Right cardiac atrium (tissue), 5 donors: ENCODE data around the gene MICOS13. TPM values are rescaled to one million over a fixed set of nuclear protein-coding genes. Genes with fewer than 3 reads are reported as not detected.

Experiments
- ATAC-seq, 2 donors: fragments of 200-7000 bp; cut with Tn5 transposase; one replicate each; pipeline versions ENCODE4 v1.8.0 to v1.9.1; 2020; ENCODE audit warnings: moderate library complexity in 2 of 2, mild to moderate bottlenecking in 1 of 2
- DNase-seq, 3 donors: peaks; one replicate each; pipeline ENCODE4 v3.0.0-alpha.2; 2020
- H3K27ac ChIP-seq: one replicate; pipeline ENCODE4 v1.5.1; 2013; ENCODE audit warnings: mild to moderate bottlenecking, low read length, control low read depth, moderate library complexity
- H3K27me3 ChIP-seq: one replicate; pipeline ENCODE4 v1.6.1; 2013; ENCODE audit not compliant: control insufficient read depth, insufficient read depth
- H3K4me1 ChIP-seq: one replicate; pipeline ENCODE4 v1.6.1; 2013; ENCODE audit warnings: low read length; ENCODE audit not compliant: control insufficient read depth, insufficient read depth
- H3K4me3 ChIP-seq: one replicate; pipeline ENCODE4 v1.5.1; 2013; ENCODE audit warnings: low read length, control low read depth
- H3K9me3 ChIP-seq: one replicate; pipeline ENCODE4 v1.6.1; 2013; ENCODE audit warnings: low read length; ENCODE audit not compliant: control insufficient read depth
- WGBS: extraction: QIAGEN DNeasy Blood & Tissue Kit; methylation state at CpG from one replicate; pipeline ENCODE4 v1.1.7; 2013; 5-methylcytosine and 5-hydroxymethylcytosine counted together
- intact Hi-C, 4 donors: fragments of 100-400 bp; cut with DNase I; formaldehyde crosslinking; loops; one replicate each; pipeline versions ENCODE4 v1.11.0 to v1.14.0; 2022 to 2023
- polyA plus RNA-seq: library from polyadenylated mRNA; stranded (reverse); fragments of 200-250 nt; gene quantifications from one replicate; pipeline ENCODE4 v1.2.3, GENCODE V29; 2013
- total RNA-seq, 4 donors: library from RNA; stranded (reverse); fragmentation: NEBNext Ultra II Directional; extraction: Animal tissue kit (Norgen Biotek cat#: 25700); gene quantifications; one replicate each; pipeline ENCODE4 v1.2.1, GENCODE V29; 2021
- donor health status: healthy with polysubstance abuse.
- donor health status: DM: no; HTN: yes; CAD: no.
- donor health status: DM: no; HTN: no; CAD: no.
- donor health status: DM: no; HTN: yes; CAD: no; lungs with severe emphysema.
- donor health status: DM: yes; HTN: yes; CAD: no.

The MICOS13 gene
- total and polyA plus RNA-seq, 5 donors = 132 to 296 (median 159) TPM

DNA sequence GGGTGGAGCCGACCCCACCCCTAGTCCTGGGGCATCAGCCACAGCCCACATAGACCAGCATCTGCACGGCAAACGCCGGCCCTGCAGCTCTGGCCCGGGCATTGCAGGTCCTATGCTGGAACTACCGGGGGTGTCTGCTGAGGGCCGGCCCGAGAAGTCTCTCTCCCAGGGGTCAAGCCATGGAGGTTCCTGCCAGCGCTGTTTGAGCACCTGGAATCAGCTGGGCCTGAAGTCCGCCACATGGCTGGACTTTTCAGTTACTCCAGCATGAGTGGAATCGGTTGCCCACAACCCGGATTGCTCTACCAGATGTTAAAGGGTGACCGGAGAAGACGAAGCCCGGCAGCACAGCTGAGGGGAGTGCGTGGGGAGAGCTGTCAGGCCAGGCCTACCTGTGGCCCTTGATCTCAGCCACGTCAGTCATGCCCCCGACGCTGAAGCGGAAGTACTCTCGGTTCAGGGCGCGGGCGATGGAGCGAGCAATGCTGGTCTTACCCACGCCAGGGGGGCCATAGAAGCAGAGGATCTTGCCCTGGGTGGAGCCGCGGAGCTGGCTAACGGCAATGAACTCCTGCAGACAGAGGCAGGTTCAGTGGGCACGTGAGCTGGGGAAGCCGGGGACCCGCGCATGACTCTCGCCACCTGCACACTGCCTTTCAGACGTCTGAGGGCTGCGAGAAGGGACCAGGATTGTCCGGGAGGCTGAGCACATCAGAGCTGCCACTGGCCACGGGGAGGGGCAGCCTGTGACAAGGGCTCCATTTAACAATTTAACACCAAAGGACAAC lies 18.5 kb upstream of the MICOS13 start:
- ATAC-seq = no peak

DNA sequence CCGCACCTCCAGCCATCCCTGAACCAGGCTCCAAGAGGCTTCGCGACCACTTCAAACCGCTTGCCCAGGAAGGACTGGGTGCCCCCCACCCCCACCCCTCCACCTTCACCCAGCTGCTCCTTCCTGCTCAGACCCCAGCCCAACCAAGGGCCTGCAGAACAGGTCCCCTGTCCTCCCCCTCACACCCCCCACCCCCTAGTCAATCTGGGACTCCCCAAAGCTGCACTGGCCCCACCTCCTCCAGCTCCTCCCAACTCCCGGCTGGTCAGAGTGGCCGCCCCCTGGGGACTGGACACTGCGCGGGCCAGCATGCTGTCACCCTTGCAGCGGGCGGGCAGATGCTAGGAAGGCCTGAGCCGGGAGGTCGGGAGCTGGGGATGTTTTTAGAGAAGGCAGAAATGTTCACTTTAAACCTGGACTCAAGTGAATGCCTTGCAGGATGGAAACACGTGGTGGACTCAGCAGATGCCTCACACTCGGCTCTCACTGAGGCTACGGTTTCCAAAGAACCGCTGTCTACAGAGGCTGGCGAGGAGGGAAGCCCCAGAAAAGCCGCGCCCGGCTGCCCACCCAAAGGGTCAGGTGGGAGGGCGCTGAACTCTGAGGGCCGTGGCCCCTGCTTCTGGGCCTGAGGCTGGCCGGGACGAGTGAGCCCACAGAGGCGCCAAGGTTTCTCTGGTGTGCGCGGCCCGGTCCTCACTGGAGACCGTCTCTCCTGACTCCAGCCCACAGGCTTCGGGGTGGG lies 17.7 kb upstream of the MICOS13 start:
- peak in 1 of 3 donors; percentile 39 for DNase-seq

More for the DNA sequence above, 18.5 kb upstream of the MICOS13 start:
- DNase-seq = no peak
- H3K27me3 ChIP-seq = no peaks in the 10 kb centered on the region
- H3K9me3 ChIP-seq = no peaks in the 10 kb centered on the region
- intact Hi-C loops = no loop called here
- H3K4me3 ChIP-seq = no peak overlapping the region
- WGBS = 91% methylated on average over 38 of the region's 38 CpGs
- H3K4me1 ChIP-seq = no peaks in the 10 kb centered on the region
- no peak overlapping the region for H3K27ac ChIP-seq

DNA sequence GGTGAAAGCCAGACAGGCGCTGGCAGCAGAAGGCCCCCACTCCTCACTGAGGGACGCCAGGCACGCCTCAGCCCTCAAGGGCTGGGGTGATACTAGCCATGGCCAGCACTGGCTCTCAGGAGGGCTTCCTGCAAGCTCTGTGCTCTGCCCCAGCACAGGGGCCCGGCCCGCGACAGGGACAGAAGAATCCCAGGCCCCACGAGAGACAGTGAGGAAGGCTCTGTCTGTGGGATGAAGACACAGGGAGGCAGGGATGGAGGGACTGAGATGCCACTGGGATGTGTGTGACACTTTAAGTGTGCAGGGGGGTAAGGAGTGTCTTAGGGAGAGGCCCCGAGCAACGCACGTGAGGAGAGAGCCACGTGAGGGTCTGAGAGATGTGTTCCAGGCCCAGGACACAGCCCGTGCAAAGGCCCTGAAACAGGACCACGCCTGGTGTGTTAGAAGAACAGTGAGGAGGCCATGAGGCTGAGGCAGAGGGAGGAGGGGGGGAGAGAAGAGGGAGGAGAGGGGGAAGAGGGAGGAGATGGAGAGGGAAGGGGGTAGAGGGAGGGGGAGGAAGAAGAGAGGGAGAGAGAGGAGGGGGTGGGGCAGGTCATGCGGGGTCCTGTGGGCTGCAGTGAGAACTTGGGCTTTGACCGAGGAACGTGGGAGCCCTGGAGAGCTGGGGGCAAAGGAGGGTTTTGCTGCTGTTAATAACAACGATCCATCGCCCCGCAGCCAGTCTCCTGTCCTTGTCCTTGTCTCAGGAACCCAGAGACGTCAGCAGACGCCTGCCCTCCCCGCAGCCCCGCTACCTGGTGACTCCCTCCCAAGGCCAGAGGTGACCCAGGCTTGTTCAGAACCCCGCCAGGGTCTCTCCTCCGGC lies 16.9 kb upstream of the MICOS13 start:
- Histone ChIP-seq H3K9me3 (no peaks in the 10 kb centered on the region), H3K27me3 (no peaks in the 10 kb centered on the region), H3K4me3 (no peak overlapping the region), H3K27ac (no peak overlapping the region), H3K4me1 (peaks cover 2% of the 10 kb centered on the region)
- 75% methylated on average over 25 of the region's 25 CpGs for WGBS
- no peak for ATAC-seq
- intact Hi-C loops = no loop called here
- no peak for DNase-seq

More for the DNA sequence above, 17.7 kb upstream of the MICOS13 start:
- intact Hi-C loops = no loop called here
- Histone ChIP-seq H3K27me3 (no peaks in the 10 kb centered on the region), H3K4me1 (no peaks in the 10 kb centered on the region), H3K4me3 (no peak overlapping the region), H3K27ac (no peak overlapping the region), H3K9me3 (no peaks in the 10 kb centered on the region)
- peak in 1 of 2 donors; percentile 9 for ATAC-seq
- 77% methylated on average over 30 of the region's 30 CpGs for WGBS

DNA sequence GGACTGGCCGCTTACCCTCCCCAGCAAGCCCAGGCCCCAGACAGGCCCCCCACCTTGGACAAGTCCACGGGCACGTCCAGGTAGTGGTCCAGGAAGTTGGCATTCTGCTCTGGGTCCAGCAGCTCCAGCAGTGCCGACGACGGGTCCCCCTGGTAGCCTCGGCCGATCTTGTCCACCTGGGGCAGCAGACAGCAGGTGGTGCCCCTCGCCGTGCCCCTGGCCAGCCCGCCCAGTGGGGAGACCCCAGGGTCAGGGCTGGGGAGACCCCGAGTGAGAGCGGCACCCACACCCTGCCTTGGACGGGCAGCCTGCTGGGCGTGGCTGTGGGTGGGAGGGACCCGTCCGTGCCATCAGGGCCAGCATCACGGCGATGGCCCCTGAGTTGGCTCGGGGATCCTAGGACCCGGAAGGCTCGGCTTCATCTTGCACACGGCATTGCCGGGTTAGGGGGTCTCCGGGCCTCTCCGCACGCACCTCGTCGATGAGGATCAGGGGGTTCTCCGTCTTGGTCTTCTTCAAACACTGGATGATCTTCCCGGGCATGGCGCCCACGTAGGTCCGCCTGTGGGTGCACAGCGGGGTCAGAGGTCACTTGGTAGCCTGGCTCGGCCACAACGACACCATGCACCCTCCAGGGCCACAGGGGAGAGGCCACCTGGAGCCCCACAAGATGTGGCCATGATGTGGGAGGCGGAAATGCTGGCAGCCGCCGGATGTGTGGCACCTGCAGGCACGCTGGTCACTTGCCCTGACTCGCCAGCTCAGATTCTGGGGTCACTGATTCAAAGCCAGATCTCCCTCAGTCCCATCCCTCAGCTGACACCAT lies 16.1 kb upstream of the MICOS13 start:
- Histone ChIP-seq H3K4me1 (peaks cover 7% of the 10 kb centered on the region), H3K27ac (no peak overlapping the region), H3K4me3 (no peak overlapping the region), H3K9me3 (no peaks in the 10 kb centered on the region), H3K27me3 (no peaks in the 10 kb centered on the region)
- ATAC-seq = no peak
- intact Hi-C loops = no loop called here
- 86% methylated on average over 42 of the region's 42 CpGs for WGBS
- no peak for DNase-seq

DNA sequence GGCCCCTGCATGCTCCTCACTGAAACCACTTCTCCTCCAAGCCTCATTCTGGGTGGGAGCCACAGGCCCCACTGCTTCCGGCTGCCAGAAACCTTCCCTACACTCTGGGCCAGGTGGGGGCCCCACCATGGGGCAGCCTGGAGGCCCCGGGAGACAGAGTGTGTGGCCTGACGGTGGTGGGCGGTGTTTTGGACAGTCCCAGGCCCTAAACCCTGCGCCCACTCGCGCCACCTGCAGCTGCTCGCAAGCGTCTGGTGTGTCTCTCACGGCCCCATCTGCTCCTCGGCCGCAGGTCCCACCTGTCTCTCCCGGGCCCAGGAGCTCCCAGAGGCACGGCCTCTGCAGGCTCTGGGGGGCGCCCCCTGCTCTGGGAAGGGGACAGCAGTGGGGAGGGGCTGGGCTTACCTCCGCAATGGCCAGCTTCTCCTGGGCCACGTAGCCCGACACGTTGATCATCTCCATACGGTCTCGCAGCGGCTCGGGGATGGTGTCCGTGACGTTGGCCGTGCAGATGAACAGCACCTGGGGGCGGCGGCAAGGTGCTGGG lies 15.4 kb upstream of the MICOS13 start:
- intact Hi-C loops = no loop called here

DNA sequence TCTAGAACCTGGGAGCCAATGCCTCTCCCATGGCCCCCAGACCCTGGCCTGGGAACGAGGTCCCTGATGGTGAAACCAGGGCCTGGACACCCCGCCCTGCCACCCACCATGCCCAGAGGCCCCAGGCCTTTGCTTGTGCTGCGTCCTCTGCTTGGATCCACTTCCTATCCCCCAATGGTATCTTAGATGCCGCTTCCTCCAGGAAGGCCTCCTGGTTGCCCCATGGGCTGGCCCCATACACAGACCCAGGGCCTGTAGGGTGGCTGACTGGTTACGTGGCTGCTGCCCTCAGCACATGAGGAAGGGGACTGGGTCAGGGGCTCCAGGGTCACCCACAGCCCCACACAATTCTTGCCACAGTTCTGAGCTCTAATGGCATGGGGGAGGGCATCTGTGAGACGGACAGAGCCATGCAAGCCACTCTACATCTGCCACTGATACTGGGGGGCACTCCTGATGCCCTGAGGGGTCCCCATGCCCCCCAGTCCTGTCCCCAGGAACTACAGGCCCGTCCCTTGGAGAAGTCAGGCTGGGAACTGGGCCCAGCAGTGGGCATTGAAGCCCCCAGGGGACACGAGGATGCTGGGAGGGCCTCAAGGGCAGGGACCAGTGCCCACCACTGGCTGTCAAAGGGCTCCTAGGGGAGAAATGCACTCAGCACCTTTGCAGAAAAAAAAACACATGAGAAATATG lies 14.8 kb upstream of the MICOS13 start:
- no peaks in the 10 kb centered on the region for H3K9me3 ChIP-seq
- H3K4me1 ChIP-seq = peaks cover 7% of the 10 kb centered on the region
- ATAC-seq (no peak), DNase-seq (peak in 1 of 3 donors; percentile 27)
- no peaks in the 10 kb centered on the region for H3K27me3 ChIP-seq
- no peak overlapping the region for H3K4me3 ChIP-seq
- H3K27ac ChIP-seq = no peak overlapping the region
- WGBS = 87% methylated on average over 8 of the region's 8 CpGs
- intact Hi-C loops = no loop called here

More for the DNA sequence above, 15.4 kb upstream of the MICOS13 start:
- Histone ChIP-seq H3K27ac (no peak overlapping the region), H3K27me3 (no peaks in the 10 kb centered on the region), H3K9me3 (no peaks in the 10 kb centered on the region), H3K4me1 (peaks cover 7% of the 10 kb centered on the region), H3K4me3 (no peak overlapping the region)
- WGBS = 81% methylated on average over 28 of the region's 28 CpGs
- ATAC-seq (no peak), DNase-seq (peak in 1 of 3 donors; percentile 59)

DNA sequence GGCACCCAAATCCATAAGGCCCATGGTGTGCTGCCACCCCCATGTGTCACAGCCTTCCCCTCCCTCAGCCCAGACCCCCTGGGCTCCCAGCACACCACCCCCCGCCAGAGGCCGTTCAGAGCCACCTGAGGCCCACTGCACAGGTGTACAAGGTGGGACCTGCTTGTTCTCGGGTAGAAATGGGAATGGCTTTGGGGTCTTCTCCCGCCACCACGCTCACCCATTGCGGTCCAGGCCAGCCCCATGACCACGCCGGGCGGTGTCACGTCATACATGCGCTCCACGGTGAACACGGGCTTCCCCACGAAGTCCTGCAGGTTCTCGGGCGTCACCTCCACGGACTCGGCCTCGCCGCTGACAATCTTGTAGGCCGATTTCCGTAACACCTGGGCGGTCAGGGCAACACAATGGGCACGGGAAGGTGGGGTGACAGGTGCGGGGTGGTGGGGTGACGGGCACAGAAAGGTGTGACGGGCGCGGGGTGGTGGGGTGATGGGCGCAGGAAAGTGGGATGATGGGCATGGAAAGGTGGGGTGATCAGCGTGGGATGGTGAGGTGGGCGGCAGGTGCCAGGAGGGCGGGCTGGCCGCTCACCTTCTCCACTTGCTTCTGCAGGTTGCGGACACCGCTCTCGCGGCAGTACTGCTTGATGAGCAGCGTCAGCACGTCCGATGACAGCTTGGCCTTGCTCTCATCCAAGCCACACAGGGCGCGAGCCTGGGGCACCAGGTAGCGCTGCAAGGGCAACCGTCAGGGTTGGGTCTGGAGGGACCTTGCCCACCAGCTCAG lies 14.0 kb upstream of the MICOS13 start:
- peak in 1 of 3 donors; percentile 64 for DNase-seq
- ATAC-seq = no peak
- WGBS = 90% methylated on average over 45 of the region's 45 CpGs
- Histone ChIP-seq H3K4me3 (no peak overlapping the region), H3K4me1 (peaks cover 7% of the 10 kb centered on the region), H3K9me3 (no peaks in the 10 kb centered on the region), H3K27me3 (no peaks in the 10 kb centered on the region), H3K27ac (no peak overlapping the region)
- intact Hi-C loops = no loop called here

DNA sequence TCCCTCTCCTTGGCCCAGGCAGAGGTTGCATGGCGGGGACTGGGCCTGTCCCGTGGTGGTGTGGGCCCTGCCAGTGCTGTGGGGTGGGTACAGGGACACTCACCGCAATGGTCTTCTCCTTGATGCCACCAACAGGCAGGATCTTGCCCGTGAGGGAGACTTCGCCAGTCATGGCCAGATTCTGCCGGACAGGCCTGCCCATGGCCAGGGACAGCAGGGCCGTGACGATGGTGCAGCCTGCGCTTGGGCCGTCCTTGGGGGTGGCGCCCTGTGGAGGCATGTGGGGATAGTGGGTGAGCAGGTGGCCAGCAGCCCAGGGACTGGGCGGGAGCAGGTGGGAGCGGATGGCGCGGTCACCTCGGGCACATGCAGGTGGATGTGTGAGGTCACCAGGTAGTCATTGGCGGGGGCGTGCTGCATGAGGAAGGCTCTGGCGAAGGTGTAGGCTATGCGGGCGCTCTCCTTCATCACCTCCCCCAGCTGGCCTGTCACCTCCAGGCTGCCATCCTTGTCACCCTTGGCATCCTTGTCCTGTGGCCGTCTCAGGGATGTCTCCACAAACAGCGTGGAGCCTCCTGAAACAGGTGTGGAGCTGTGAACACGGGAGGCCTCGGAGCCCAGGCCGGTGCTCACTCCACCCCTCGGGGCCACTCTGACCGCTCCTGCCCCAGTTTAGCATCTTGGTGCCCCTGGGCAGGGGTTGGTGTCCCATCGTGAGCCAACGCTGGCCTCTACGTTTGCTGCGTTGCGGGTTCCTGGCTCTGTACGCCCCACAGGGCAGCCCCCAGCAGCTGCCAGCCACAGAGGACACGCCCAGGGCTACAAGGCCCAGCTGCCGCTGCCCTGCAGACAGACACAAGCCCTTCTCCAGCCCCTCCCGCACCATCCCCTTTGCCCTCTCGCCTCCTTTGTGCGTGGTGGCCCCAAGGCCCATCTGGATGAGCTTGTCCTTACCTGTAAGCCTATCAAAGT lies 13.2 kb upstream of the MICOS13 start:
- no peak overlapping the region for H3K4me3 ChIP-seq
- no peaks in the 10 kb centered on the region for H3K9me3 ChIP-seq
- peaks cover 7% of the 10 kb centered on the region for H3K4me1 ChIP-seq
- peak in 1 of 3 donors; percentile 64 for DNase-seq
- 84% methylated on average over 39 of the region's 39 CpGs for WGBS
- no peak for ATAC-seq
- H3K27me3 ChIP-seq = no peaks in the 10 kb centered on the region
- intact Hi-C loops = no loop called here
- H3K27ac ChIP-seq = no peak overlapping the region
